Activated T-helper 9 cell treated with anti-CD3 and anti-CD28 coated beads, Interleukin-2, amount 50 U/mL, for 16 hours (primary cell): ENCODE measurements around the gene ABCG1.

Source experiments
- DNase-seq: peaks from one replicate; pipeline ENCODE4 v3.0.0-alpha.2; 2020; ENCODE audit warnings: low read depth

ABCG1 gene

GRCh38 chr21:42308161-42308913 is 89.4 kb downstream of the ABCG1 start:
- no peak for DNase-seq

DNA sequence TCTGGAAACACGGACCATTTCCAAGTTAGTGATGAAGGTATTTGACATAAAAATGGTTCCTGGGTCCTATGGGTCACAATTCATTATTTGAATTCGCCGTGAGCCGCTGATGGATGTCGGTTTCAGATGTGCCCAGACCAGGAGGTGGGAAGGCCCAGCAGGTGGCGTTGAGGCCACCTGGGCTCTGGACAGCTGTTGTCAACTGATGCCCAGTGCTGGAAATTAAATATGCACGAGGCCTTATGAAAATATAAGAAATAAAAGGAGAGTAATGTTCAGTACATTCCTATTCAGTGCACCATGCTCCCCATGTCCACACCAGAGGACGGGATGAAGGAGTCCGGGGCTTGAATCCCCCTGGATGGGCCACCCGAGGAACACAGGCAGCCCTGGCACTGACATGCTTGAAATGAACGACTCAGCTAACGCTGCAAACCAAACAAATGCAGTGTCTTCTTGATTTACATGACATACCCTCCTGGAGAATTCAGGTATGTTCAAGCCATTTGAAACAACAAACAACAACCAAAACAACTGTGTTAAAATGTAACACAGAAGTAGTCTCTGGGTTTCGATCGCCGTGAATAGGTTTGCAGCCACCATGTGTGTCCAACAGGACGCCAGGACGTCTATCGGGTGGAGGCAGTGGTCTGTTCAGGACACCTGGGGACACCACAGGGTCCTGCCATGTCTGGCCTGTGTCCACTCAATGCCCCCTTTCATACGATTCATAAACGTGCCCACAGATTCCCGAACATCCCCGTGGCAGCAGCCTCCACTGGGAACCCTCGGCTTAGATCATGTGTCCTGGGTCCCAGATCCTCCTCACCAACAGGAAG is 90.2 kb downstream of the ABCG1 start:
- no peak for DNase-seq

DNA sequence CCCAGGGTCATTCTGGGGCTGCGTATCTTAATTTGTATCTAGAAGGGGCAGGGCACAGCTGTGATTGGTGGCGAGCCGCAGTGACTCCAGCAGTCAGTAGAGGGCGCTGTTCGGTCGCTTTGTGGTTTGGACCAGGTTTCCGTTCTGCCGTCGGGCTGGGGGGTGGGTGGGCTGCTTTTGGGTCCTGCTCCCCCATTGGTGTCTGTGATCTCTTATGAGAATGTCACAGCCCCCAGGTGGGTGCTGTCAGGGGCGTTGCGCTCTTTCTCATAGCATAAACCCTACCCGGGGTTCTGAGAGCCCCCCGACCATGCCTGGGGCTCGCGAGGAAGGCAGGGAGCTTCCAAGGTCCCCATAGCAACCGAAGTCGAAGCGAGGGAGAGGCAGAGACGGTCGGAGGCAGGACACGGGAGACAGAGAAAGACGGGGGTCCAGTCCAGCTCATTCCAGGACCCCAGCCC is 90.8 kb downstream of the ABCG1 start:
- peak; percentile 57 for DNase-seq

DNA sequence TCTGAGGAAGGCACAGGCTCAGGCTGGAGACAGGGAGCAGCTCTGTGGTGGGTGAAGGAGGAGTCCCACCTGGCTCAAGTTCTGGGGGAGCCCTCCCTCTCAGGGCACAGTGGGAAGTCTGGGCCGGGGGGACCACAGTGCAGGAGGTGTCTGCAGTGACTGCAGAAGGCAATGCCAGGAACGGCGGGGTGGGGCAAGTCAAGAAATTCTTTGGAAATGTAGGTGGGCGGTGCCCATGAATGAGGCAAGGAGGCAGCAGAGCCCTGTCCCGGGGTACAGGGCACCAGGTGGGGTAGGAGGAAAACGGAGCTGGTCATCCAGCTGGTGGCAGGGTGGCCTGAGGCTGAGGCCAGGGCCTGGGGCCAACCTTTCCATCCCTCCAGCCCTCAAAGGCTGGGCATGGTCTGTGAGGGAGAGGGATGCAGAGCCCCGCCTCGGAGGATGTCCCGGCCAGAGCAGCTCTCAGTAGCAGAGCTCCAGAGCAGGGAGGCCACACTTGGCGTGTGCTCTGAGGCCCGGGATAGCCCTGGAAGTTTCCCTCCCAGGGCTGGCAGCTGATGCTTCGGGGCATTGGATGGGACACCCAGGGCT is 91.6 kb downstream of the ABCG1 start:
- DNase-seq = no peak

- no peak for DNase-seq
These were observed 92.2 kb downstream of the ABCG1 start for GRCh38 chr21:42311160-42311559.

GRCh38 chr21:42311816-42312625 is 93.1 kb downstream of the ABCG1 start:
- no peak for DNase-seq

DNA sequence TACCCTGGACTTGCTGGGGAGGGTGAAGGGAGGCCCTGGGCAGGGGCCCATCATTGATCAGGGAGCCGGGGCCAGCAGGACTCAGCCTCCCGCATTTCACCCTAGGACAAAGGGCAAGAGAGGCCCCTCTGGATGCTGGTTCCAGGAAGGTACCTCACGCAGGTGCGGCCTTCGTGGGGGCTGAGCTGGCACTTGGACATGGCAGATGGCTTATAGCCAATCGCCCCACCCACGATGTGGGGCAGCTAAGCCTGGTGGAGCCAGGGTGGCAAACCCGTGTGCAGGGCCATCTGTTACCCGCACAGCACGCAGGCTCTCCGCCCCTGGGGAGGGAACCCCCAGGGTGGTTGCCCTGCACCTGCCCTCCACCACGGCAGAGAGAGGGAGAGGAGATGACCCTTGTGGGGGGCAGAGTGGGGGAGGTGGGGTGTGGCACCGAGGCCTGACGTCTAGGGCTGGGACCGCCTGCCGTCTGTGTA is 93.7 kb downstream of the ABCG1 start:
- DNase-seq = no peak

DNA sequence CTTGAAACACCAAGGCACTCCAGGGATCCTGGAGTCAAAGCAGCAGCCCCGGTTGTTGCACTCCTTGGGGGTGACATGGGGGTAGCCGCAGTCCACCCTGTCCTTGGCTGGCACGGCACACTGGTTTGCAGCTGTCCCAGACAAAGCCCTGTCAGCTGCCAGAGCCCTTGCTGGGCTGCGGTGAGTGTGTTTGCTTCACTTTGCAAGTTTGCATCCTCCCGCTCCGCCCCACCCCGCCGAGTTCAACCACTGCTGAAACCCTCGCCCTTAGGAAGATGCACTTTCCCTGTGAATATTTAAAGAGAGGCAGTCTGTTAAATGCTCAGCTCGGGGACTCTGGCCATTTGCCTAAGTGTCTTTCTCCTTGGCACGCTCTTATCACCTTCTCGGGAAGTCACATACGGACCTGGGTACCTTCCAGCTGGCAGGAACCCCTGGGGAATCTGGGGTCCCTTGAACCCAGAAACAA is 94.6 kb downstream of the ABCG1 start:
- no peak for DNase-seq

DNA sequence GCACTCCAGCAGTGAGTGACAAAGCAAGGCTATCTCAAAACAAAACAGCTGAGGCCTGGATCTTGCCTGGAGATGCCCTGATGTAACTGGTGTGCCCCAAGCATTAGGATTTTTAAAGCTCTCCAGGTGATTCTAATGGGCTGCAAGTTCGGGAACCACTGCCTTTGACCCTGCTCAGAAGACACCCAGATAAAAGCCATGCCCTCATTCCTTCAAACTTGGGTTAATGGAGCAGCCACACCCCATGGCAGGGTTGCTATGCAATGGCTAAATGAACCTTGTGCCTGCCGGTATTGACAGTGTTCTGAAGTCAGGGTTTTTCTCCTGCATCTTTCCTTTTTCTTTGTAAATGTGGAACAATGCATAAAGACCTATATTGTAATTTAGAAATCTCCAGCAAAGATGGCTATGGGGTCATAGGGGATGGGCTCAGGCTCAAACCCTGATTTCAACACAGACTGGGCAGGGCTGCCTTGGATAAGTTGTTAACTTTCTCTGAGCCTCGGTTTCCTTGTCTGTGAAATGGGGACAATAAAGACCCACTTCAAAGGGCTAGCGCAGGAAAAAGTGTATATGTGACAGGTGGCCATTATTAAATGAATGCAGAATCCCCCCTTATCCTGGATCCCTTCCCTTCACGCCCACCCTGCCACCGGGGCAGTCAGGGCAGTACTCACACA is 95.8 kb downstream of the ABCG1 start:
- no peak for DNase-seq

- no peak for DNase-seq
These were observed 96.5 kb downstream of the ABCG1 start, which contains the start of gene TFF3 for GRCh38 chr21:42315296-42315891. TFF3 (minus strand) TSS chr21:42315409; CDS start chr21:42315374, 35 bp downstream.

GRCh38 chr21:42316891-42317290 is 98.0 kb downstream of the ABCG1 start:
- no peak for DNase-seq

GRCh38 chr21:42317341-42317741 is 98.4 kb downstream of the ABCG1 start:
- no peak for DNase-seq

DNA sequence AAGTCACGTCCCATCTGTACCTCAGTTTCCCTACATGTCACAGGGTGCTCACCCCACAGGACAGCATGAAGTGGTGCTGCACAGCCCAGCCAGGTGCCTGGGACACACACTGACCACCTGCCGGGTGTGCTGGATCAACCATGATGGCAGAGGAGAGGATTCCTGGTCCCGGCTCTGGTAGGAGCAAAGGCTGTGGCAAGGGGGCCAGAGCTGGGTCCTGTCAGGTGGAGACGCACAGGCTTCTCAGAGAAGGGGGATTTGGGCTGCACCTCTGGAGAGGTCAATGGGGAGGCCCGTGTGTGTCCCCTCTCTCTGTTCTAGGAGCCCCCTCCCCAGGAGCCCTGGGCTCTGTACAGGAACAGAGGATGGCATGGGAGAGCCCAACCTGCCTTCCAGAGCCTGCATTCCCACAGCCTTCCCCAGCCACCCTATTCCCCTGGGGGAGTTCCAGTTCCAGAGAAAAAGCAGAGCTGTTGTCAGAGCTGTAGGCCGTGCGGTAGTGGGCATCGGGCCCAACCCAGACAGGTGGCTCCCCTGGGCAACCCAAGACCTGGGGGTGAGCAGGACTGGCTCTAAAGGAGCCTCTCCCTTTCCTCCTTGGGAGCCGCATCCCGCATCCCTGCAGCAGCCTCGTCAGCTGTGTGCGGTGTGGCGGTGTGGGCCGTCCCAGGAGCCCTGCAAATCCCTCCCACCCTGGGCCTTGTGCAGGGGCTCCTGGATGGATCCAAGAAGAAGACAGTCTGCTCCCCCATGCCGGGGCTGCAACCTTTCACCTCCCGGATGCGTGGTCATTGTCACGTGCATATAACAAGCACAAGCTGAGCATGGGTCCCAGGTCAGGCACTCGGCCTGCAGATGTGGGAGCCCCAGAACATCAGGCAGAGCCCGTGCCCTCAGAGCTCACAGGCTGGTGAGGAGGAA is 99.1 kb downstream of the ABCG1 start:
- no peak for DNase-seq

- DNase-seq = no peak
These were observed 100.4 kb downstream of the ABCG1 start for GRCh38 chr21:42319376-42319775.

DNA sequence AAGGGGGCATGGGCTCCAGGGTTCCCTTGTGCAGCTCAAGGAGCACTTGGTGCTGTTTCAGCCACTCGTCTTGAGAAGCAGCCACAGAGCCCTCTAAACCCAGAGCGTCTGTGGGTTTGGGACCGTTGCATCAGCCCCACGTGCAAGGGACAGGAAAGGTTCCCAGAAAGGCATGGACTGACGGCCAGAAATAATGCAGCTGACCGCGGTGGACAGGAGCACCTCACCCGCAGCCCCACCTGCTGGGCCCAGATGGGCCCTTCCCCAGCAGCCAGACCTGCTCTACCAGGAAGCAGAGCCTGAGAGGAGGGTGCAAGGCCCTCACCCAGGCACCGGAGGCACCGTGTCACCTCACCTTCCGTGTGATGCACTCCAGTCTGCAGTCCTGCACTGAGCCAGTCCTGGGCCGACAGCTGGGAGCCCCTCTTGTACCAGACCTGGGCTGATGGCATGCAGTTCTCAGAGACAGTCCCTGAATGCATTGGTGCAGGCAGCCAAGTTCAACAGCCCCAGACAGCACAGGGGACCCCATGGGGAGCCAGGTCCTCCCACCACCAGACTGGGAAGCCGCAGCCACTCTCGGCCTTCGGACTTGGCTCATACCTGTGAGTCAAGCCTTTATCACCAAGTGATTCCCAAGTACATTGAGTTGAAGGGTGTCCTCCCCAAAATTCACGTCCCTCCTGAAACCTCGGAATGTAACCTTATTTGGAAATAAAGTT is 101.1 kb downstream of the ABCG1 start:
- DNase-seq = no peak

GRCh38 chr21:42320791-42321190 is 101.9 kb downstream of the ABCG1 start:
- DNase-seq = no peak

DNA sequence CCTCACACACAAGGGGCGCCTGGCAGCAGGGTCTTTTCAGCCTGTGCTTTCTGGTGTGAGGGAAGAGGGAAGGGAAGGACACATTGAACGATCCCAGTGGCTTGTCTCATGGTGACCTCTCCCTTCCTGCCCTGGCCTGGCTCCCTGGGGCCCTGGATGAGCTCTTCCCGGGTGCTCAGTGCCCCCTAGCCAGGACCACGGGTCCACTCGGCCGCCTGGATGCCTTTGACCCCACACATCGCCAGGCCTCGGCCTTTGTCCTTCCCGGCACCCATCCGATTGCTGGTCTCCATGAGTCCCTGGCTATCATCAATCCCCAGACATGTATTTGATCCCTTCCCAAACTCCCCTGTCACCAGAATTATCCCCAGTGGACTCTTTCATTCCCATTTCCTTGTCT is 102.3 kb downstream of the ABCG1 start:
- no peak for DNase-seq

DNA sequence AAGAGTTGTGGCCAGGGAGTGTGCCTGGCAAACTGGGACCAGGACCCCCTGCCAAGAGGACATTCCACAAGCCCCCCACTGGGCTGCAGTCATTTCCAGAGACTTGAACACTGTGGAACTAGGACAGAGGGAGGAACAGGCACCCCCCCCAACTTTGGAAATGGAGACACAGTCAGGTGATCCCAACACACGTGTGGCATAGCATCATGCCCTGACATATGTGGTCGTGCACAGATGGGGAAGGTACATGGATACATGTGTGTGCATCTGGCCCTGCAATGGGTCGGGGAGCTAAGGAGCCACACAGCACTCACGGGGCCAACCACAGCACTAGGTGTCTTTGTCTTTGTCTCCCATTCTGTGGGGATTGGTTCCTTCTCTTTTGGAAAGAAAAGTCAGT is 102.9 kb downstream of the ABCG1 start:
- no peak for DNase-seq

DNA sequence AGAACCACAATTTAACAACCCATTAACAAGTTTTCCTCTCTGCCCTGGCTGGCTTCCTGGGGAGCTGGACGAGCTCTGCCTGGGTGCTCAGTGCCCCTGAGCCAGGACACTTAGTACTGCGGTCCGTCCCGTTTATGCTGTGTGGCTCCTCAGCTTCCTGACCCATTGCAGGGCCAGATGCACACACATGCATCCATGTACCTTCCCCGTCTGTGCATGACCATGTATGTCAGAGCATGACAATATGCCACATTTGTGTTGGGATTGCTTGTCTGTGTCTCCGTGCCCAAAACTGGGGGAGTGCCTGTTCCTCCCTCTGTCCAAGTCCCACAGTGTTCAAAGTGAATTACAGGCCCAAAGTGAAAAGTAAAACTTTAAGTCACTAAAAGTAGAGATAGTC is 106.0 kb downstream of the ABCG1 start:
- DNase-seq = no peak
